Occipital lobe (tissue), 2 donors: ENCODE data around the gene ZNF823. TPM values are rescaled to one million over a fixed set of nuclear protein-coding genes. Genes with fewer than 3 reads are reported as not detected.
"Not testable (repeated sequence)": the region's sequence is repeated elsewhere in the genome, so short reads cannot be mapped to it uniquely, and the experiment has no call there.

Experiments
- DNase-seq: peaks from one replicate; lab custom pipeline; 2025; lab: John Stamatoyannopoulos, UW
- total RNA-seq: library from RNA; depleted of rRNA; stranded (reverse); fragments of >200 nt; gene quantifications from one replicate; pipeline ENCODE4 v1.2.3, GENCODE V29; 2014

The ZNF823 gene
- total RNA-seq, result 18.6 TPM

- peak; percentile 98 for DNase-seq
Observed at GRCh38 chr19:11738746-11739620, at the start of gene ZNF823. Gene ZNF823 (minus strand): TSS chr19:11738946. CDS start chr19:11738819, 127 bp downstream.

- DNase-seq, result no peak
Observed at GRCh38 chr19:11787536-11787935, 48.8 kb upstream of the ZNF823 start.

GRCh38 chr19:11784356-11784755 lies 45.6 kb upstream of the ZNF823 start:
- no peak for DNase-seq

DNA sequence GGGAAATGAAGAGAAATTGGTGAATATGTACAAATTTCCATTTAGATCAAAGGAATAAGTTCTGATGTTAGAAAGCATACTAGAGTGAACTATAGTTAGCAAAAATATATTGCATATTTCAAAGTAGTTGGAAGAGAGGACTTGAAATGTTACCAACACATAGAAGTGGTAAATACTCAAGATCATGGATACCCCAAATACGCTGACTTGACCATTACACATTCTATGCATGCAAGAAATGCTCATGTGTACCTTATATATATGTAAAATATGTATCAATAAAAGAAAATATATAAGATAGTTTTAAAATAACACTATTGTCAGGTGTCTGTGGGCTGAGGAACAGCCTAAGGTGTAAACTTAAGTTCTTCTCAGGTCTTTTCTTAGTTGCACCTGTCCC lies 45.0 kb upstream of the ZNF823 start:
- no peak for DNase-seq

- no peak for DNase-seq
Observed at GRCh38 chr19:11781295-11782057, 42.7 kb upstream of the ZNF823 start.

DNA sequence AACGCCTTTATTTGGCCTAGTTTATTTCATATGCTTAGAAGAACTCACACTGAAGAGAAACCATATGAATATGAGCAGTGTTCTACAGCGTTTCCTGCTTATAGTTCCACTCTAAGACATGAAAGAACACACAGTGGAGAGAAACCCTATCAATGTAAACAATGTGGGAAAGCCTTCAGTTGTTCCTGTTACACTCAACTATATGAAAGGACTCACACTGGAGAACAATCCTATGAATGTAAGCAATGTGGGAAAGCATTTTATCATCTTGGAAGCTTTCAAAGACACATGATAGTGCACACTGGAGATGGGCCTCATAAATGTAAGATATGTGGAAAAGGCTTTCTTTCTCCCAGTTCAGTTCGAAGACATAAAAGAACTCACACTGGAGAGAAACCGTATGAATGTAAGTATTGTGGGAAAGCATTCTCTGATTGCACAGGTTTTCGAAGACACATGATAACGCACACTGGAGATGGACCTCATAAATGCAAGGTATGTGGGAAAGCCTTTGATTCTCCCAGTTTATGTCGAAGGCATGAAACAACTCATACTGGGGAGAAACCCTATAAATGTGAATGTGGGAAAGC lies 41.8 kb upstream of the ZNF823 start:
- DNase-seq, result no peak

DNA sequence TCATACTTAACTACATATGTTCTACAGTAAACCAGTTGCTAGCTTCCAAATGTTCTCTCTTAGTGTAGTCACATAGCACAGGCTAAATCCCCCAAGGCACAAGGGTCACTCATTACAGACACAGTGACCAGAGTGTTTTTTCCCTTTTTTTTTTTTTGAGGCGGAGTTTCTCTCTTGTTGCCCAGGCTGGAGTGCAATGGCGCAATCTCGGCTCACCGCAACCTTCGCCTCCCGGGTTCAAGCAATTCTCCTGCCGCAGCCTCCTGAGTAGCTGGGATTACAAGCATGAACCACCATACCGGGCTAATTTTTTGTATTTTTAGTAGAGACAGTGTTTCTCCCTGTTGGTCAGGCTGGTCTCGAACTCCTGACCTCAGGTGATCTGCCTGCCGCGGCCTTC lies 37.9 kb upstream of the ZNF823 start:
- not testable (repeated sequence) for DNase-seq

DNA sequence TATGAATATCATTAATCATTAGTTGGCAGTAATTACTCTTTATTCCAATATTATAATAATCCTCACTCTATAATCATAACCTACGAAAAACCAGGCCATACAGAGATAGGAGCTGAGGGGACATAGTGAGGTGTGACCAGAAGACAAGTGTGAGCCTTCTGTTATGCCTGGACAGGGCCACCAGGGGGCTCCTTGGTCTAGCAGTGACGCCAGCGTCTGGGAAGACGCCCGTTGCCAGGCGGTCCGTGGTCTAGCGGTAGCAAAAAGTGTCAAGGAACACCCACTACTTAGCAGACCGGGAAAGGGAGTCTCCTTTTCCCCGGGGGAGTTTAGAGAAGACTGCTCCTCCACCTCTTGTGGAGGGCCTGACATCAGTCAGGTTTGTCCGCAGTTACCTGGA lies 32.8 kb upstream of the ZNF823 start:
- not testable (repeated sequence) for DNase-seq

- no peak for DNase-seq
Observed at GRCh38 chr19:11769995-11770394, 31.2 kb upstream of the ZNF823 start.

- DNase-seq, result no peak
Observed at GRCh38 chr19:11767633-11768133, 28.9 kb upstream of the ZNF823 start.

- peak; percentile 96 for DNase-seq
Observed at GRCh38 chr19:11766597-11767591, 28.1 kb upstream of the ZNF823 start, which contains the start of gene ZNF441. Gene ZNF441 (plus strand): TSS chr19:11767000. CDS start chr19:11767194, 194 bp downstream.

GRCh38 chr19:11763611-11764010 lies 24.9 kb upstream of the ZNF823 start:
- no peak for DNase-seq

GRCh38 chr19:11763117-11763516 lies 24.4 kb upstream of the ZNF823 start:
- no peak for DNase-seq

- DNase-seq, result no peak
Observed at GRCh38 chr19:11759805-11760204, 21.1 kb upstream of the ZNF823 start.

GRCh38 chr19:11756965-11757364 lies 18.2 kb upstream of the ZNF823 start:
- DNase-seq, result no peak

DNA sequence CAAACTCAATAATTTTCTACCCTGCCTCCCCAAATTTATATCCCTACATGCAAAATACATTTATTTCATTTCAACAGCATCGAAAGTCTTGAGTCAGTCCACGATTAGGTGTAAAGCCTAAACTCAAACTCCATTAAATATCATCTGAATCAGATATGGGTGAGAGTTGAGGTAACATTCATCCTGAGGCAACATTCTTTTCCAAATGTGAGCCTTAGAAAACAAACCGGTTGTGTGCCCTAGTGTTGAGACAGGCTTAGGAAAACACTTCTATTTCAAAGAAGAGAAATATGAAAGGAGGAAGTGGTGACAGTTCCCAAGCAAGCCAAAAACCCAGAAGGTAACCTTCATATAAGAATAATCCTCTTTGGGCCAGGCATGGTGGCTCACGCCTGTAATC lies 15.9 kb upstream of the ZNF823 start:
- DNase-seq, result no peak

DNA sequence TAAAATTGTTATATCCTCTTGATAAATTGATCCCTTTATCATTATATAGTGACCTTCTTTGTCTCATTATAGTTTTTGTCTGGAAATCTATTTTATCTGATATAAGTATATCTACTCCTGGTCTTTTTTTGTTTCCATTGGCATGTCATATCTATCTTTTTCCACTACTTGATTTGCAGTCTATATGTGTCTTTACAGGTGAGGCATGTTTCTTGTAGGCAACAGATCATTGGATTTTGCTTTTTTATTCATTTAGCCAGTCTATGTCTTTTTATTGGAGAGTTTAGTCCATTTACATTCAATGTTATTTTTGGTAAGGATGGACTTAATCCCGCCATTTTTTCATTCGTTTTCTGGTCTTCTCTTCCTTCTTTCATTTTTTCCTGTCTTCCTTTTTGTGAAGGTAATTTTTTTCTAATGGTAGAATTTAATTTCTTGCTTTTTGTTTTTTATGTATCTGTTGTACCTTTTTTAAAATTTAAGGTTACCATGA lies 13.5 kb upstream of the ZNF823 start:
- no peak for DNase-seq

DNA sequence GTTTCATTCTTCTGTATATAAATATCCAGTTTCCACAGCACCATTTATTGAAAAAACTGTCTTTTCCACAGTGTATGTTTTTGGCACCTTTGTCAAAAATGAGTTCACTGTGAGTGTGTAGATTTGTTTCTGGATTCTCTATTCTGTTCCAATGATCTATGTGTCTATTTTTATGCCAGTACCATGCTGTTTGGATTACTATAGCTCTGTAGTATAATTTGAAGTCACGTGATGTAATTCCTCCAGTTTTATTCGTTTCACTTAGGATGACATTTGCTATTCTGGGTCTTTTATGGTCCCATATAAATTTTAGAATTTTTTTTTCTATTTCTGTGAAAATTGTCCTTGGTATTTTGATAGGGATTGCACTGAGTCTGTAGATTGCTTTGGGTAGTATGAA lies 11.0 kb upstream of the ZNF823 start:
- DNase-seq, result no peak

DNA sequence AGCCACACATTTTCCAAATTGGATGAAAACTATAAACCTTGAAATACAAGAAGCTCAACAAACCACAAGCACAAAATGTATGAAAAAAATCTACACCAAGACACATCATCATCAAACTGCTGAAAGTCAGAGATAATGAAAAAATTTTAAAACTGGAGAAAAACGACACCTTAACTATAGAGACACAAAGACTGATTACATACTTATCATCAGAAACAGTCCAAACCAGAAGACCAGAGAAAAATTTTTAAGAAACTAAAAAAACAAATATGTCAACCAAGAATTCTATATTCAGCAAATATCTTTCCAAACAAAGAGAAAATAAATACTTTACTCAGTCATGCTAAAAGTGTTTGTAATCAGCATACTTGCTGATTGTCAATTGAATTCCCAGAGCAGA lies 8.5 kb upstream of the ZNF823 start:
- no peak for DNase-seq

- DNase-seq, result no peak
Observed at GRCh38 chr19:11745869-11746268, 7.1 kb upstream of the ZNF823 start.
